DMS53 treated with DMSO at 0.1 percent for 48 hours (cell line): ENCODE data around the gene SMO.
A peak's percentile ranks its signal among the peaks of the same experiment; 100 is the strongest.
"Not testable (repeated sequence)": the region's sequence is repeated elsewhere in the genome, so short reads cannot be mapped to it uniquely, and the experiment has no call there.

Experiments used
- DNase-seq: peaks from one replicate; lab custom pipeline; 2025; ENCODE audit not compliant: unreplicated experiment; lab: John Stamatoyannopoulos, UW

SMO gene

DNA sequence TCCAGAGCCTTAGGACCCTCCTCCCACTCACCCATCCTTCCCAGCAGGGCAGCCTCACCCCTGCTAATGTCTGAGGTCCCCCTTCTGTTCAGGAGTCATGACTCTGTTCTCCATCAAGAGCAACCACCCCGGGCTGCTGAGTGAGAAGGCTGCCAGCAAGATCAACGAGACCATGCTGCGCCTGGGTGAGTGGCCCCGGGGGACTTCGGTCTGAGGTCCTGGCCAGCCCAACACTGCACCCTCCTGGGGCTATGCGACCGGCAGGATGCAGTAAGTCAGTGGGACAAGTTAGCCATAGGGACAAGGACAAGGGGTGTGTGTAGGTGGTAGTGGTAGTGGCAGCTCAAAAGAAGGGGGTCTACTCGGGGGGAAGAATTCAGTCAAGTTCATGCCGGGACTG lies 20.2 kb downstream of the SMO start:
- no peak for DNase-seq

DNA sequence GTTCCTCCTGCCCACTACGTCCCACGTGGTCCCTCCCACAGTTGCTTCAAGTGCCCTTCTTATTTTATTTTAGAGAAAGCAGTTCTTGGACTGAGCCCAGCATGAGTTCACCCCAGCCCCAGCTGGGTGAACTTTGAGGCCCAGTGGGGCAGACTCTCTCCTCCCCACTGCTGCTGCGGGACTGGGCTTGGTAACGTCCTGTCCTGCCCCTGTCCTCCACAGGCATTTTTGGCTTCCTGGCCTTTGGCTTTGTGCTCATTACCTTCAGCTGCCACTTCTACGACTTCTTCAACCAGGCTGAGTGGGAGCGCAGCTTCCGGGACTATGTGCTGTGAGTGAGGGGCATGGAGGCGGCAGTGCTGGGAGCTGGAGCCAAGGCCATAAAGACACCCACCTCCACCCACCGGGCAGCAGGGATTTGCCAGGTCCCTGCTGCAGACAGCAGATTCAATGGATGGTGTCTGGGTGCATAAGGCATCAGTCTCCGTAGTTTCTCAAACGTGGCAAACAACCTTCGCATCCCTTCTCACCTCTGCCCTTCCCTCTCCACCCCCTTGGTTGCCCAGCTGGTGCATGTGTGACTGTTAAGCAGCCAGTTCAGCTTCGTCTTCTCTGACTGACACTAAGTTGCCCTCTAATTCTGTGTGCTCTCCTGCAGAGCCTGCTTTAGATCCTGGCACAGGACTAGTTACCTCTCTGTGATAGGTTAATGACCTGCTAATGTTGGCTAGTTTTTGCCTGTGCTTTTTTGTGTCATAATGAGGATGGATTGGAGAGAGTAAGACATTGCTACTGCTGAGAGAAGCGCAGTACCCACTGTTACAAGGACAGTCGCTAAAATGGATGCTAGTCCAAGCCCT lies 20.9 kb downstream of the SMO start:
- no peak for DNase-seq

DNA sequence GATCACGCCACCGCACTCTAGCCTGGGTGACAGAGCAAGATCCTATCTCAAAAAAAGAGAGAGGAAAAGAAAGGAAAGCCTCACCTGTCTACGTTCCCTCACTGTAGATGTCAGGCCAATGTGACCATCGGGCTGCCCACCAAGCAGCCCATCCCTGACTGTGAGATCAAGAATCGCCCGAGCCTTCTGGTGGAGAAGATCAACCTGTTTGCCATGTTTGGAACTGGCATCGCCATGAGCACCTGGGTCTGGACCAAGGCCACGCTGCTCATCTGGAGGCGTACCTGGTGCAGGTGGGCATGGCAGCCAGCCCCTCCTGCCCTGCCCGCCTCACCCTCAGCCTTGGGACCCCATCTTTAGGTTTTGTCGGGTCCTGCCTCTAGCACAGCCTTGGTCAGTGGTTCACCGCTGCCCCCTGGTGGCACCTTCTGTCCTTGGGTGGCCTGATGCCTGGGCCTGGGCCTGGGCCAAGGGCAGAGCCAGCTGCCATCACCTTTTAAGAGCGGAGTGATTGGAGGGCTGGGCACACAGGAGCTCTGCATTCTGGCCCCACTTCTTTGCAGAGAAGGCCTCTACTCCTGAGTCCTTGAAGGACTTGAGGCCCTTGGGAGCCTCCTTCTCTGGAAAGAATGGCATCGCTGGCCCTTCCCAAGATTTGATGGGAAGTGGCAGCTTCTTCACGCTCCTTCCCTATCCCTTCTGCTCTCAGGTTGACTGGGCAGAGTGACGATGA lies 22.0 kb downstream of the SMO start:
- DNase-seq = peak; percentile 43

DNA sequence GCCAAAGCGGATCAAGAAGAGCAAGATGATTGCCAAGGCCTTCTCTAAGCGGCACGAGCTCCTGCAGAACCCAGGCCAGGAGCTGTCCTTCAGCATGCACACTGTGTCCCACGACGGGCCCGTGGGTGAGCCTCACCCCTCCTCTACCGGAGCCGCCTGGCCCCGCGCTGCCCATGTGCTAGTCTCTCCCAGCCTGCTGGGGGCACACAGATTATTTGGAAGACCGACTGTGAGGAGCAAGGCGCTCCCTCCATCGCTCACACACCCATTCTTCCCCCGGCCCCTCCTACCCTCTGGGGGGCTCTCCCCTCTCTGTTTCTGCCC lies 22.5 kb downstream of the SMO start:
- DNase-seq = no peak

DNA sequence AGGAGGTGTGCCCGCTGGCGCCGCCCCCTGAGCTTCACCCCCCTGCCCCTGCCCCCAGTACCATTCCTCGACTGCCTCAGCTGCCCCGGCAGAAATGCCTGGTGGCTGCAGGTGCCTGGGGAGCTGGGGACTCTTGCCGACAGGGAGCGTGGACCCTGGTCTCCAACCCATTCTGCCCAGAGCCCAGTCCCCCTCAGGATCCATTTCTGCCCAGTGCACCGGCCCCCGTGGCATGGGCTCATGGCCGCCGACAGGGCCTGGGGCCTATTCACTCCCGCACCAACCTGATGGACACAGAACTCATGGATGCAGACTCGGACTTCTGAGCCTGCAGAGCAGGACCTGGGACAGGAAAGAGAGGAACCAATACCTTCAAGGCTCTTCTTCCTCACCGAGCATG lies 23.7 kb downstream of the SMO start:
- no peak for DNase-seq

DNA sequence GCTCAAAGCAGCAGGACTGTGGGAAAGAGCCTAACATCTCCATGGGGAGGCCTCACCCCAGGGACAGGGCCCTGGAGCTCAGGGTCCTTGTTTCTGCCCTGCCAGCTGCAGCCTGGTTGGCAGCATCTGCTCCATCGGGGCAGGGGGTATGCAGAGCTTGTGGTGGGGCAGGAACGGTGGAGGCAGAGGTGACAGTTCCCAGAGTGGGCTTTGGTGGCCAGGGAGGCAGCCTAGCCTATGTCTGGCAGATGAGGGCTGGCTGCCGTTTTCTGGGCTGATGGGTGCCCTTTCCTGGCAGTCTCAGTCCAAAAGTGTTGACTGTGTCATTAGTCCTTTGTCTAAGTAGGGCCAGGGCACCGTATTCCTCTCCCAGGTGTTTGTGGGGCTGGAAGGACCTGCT lies 24.2 kb downstream of the SMO start:
- DNase-seq = no peak

DNA sequence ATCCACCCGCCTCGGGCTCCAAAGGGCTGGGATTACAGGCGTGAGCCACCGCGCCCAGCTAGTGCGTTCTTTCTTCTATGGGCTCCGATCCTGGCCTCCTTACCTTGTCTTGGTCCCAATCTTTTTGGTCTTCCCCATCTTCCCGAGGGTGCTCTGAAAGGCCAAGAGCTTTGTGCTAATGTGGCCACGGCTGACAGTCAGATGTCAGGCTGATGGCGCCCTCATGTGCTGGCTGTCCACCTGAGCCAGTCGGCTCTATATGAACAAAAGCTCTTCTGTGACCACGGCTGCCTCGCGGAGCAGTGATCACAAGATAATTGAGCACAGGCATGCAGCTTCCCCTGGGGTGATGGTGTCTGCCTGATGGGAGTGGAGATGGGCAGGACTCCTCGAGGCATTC lies 25.4 kb downstream of the SMO start:
- DNase-seq = no peak

DNA sequence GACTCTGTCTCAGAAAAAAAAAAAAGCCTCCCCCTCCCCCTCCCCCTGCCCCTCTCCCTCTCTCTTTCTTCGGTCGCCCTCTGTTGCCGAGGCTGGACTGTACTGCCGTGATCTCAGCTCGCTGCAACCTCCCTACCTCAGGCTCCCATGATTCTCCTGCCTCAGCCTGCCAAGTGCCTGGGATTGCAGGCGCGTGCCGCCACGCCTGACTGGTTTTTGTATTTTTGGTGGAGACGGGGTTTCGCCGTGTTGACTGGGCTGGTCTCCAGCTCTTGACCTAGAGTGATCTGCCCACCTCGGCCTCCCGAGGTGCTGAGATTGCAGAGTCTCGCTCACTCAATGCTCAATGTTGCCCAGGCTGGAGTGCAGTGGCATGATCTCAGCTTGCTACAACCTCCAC lies 27.3 kb downstream of the SMO start:
- DNase-seq = not testable (repeated sequence)

DNA sequence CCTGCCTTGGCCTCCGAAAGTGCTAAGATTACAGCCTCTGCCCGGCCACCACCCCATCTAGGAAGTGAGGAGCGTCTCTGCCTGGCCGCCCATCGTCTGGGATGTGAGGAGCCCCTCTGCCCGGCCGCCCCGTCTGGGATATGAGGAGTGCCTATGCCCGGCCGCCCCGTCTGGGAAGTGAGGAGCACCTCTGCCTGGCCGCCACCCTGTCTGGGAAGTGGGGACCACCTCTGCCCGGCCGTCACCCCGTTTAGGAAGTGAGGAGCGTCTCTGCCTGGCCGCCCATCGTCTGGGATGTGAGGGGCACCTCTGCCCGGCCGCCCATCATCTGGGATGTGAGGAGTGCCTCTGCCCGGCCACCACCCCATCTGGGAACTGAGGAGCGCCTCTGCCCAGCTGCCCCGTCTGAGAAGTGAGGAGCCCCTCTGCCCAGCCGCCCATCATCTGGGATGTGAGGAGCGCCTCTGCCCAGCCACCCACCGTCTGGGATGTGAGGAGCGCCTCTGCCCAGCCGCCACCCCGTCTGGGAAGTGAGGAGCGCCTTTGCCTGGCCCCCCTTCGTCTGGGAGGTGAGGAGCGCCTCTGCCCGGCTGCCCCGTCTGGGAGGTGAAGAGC lies 27.8 kb downstream of the SMO start:
- DNase-seq = not testable (repeated sequence)

DNA sequence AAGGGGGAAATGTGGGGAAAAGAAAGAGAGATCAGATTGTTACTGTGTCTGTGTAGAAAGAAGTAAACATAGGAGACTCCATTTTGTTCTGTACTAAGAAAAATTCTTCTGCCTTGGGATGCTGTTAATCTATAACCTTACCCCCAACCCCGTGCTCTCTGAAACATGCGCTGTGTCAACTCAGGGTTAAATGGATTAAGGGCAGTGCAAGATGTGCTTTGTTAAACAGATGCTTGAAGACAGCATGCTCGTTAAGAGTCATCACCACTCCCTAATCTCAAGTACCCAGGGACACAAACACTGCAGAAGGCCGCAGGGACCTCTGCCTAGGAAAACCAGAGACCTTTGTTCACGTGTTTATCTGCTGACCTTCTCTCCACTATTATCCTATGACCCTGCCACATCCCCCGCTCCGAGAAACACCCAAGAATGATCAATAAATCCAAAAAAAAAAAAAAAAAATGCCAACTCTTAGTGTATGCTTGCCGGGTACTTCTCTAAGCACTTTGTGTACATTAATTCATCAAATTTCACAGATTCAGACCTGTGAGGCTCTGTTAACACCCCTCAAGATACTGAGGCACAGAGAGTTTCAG lies 28.5 kb downstream of the SMO start:
- DNase-seq = not testable (repeated sequence)

DNA sequence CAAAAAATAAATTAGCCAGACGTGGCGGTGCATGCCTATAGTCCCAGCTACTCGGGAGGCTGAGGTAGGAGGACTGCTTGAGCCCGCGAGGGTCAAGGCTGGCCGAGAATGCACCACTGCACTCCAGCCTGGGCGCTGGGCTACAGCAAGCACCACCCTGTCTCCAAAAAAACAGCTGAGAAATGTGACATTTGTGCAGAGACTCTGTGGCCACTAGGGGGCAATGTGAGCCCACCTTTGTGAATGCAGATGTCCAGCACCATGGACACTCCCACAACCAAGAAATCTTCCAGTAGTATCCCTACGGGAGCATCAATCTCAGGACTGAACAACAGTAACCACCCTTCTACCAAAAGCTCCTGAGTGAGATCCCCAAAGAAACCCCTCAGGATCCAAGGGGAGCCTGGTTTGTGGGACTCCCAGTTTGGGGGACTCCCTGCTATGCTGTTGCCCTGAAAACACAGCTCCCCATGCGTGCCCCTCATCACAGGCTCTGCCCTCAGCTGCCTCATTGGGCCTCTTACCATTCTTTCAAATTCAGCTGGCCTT lies 30.2 kb downstream of the SMO start:
- DNase-seq = peak; percentile 92

DNA sequence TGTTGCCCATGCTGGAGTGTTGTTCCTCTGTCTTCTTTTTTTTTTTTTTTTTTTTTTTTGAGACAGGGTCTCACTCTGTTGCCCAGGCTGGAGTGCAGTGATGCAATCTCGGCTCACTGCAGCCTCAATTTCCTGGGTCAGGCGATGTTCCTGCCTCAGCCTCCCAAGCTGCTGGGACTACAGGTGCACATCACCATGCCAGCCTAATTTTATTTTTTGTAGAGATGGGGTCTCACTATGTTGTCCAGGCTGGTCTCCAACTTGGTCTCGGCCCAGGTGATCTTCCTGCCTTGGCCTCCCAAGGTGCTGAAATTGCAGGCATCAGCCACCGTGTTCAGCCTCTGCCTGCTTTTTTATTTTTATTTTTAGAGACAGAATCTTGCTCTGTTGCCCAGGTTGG lies 30.7 kb downstream of the SMO start:
- not testable (repeated sequence) for DNase-seq

DNA sequence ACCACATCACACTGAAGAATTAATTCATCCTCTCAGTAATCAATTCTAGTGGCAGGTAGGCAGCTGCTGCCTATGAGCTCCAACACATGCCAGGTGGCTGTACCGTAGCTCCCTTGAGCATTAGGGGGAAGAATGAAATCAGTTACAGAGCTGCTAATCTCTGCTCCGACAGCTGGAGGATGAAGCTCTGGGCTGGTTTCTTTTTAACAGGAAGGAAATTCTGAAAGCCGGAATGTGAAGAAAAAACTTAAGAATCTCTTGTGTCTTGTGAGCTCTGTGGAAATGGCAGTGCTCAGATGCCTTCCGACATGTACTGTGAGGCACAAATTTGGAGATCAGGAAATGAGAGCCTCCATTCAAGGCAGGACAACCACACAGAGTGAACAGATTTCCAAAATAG lies 33.6 kb downstream of the SMO start:
- no peak for DNase-seq

DNA sequence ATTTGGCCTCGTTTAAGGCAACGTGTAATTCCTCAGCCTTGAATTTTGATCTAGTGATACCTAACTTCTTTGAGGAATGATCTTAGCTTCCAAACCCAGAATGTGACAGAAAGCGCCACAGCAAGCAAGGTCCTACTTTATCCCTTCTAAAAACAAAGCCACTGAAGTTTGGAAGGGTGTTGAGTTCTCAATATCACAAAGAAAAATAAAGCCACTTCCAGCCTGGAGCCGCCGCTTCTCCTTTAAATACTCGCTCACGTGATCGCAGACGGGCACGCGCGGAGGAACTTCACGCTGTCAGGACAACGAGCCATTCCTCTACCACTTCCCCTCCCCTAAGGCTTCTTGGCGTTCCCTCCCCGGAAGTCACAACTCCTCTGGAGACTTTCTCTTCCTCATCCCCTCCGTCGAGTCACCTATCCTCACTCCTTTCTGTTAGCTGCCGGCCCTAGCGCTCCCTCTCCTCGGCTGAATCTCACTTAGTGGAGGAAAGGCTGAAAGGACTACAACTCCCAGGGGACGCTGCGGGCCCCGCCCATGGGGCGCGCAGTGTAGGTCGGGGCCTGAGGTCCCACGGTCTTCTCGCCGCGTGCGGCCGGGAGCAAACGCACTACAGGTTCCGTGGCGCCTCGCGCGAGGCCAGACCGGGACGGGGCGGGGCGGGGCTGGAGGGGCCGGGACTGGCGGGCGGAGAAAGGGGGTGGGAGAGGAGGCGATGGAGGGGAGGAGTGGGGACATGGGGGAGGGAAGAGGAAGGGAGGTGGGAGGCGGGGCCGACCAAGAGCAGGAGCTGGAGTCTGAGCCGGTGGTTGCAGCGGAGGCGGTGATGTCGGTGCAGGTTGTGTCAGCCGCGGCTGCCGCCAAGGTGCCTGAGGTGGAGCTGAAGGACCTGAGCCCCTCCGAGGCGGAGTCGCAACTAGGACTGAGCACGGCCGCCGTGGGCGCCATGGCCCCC lies 36.1 kb downstream of the SMO start, which contains the start of gene AHCYL2:
Gene AHCYL2, plus strand, starts transcription at position 780 of the 955 bp plus-strand sequence.
- DNase-seq = peak; percentile 99

DNA sequence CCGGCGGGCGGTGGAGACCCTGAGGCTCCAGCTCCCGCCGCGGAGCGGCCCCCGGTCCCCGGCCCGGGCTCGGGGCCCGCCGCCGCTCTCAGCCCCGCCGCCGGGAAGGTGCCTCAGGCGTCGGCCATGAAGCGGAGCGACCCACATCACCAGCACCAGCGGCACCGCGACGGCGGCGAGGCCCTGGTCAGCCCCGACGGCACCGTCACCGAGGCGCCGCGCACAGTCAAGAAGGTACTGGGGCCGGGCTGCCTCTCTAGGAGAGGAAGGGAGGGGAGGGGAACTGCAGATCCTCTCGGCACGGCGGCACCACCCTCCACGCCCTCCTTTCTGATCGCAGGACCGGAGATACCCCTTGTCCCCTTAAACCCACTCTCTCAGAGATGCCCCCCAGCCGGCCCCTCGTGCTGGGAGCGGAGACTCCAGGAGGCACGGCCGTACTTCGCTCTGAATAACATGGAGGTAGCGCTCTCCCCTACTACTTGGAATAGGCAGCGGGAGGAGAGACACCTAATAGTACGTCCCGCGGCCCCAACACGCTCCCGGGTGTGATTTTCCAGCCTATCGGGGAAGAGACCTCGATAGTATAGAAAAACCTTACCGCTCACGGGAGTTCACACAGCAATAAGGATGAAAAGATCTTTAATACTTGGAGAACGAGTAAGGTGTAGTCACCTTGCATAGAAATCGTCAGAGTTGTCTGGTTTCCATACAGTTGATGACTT lies 36.9 kb downstream of the SMO start:
- DNase-seq = peak; percentile 79

DNA sequence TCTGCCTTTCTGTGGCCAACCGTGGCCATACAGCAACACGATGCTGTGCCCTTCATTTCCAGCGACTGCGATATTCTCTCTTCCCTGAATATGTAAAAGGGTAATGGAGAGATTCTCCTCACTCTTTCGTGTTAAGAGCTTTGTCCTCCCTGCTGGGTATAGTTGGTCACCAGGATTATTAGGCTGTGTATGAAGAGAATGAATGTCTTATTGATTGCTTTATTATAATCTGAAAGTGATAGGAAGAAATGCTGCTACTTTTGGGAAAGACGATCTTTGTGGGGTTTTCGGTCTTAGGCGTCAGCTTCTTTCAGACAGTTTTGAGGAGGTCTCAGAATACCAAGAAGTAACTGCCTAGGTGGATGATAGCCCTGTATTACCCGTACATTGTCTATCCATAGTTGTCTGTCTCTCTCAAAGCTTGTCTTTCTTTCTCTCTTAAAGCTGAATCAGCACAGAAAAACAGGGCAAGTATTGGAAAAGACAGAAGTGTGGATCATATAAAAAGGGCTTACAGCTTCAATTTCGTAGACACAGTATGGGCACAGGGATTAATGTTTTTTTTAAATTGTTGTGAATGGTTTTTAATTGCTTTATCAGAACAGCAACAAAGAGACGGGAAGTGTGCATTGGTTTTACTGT lies 37.6 kb downstream of the SMO start:
- DNase-seq = no peak

DNA sequence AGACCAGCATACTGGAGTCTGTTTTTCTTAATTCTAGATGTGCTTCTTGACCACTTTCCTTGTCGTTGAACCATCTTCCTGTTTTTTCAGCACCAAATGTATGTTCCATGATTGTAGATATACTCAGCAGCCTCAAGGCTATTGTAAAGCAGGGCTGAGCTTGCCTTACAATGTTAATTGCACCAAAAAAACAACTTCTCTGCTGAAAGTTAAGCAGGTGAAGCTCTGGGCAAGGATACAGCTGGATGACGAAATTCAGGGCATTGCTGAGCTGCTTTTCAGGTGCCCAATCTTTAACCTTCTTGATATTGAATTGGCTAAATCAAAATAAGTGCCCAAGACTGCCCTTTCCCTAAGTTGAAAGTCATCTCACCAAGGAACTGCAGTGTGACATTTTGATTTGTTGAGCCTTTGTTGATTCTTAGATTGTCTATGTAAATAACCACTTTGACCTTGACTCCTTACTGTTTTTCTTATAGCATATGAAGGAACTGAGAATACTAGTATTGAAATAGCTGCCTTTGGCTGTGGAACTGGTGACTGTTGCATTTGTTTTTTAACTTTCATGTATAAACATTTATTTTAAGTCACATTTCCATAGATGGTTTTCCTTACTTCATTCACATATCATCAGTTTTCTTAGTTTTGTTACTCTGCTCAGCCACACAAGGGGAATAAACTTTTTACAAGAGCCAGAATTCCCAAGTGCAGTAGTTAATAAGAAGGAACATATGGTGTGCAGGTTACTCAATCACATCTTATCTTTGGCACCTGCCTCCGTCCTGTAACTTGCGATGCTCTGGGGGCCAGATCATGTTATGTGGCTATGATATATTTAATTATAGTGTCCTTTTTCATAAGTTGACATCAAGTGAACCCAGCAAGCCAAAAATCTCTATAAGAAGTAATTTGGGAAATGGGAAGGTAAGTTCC lies 39.5 kb downstream of the SMO start:
- no peak for DNase-seq

DNA sequence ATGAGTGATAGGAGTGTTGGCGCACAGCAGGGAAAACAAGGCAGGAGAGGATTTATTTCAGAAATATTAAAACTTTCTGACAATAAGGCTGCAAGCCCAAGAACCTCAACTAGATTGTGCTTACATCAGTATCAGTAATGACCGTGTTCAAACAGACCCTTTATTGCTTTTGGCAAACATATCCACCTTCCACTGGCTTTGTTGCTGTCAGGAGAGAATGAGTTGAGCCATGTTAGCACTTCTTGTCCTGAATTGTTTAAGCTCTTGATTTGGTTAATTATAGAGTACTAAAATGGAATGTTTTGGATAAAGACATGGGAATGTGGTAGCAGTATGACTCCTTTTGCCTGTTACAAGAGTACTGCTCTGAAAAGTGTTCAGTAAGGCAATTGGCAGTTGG lies 40.2 kb downstream of the SMO start:
- DNase-seq = no peak
